Muscle of back (tissue), 13 donors: Measurements from ENCODE around the gene PF4V1. TPM values are rescaled to one million over a fixed set of nuclear protein-coding genes. Genes with fewer than 3 reads are reported as not detected.

Experiments used
- DNase-seq, 3 donors: peaks; one replicate each; pipeline versions ENCODE4 v3.0.0 to v3.0.0-alpha.2; 2013
- long read RNA-seq, 9 donors: transcript quantifications; one replicate each; lab custom pipeline, GENCODE V29; 2026
- polyA plus RNA-seq, 10 donors: library from polyadenylated mRNA; unstranded; fragments of 120-200 nt; gene quantifications; one replicate each; pipeline ENCODE4 v1.2.1, GENCODE V29; 2013; ENCODE audit not compliant: insufficient read length in 10 of 10

Gene PF4V1, protein sequence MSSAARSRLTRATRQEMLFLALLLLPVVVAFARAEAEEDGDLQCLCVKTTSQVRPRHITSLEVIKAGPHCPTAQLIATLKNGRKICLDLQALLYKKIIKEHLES
- polyA plus RNA-seq = not detected
- long read RNA-seq, donor 1 = 0 reads
- long read RNA-seq, donor 2, partial matches to known transcripts = 0 of 1 reads
- long read RNA-seq, donor 2, other reads (novel, unspliced or antisense) = 0 of 1 reads
- long read RNA-seq, donor 3 = 0 reads
- long read RNA-seq, donor 4 = 0 reads
- long read RNA-seq, donor 5 = 0 reads
- long read RNA-seq, donor 6 = 0 reads
- long read RNA-seq, donor 7 = 0 reads
- long read RNA-seq, donor 8 = 0 reads
- long read RNA-seq, donor 9 = 0 reads

DNA sequence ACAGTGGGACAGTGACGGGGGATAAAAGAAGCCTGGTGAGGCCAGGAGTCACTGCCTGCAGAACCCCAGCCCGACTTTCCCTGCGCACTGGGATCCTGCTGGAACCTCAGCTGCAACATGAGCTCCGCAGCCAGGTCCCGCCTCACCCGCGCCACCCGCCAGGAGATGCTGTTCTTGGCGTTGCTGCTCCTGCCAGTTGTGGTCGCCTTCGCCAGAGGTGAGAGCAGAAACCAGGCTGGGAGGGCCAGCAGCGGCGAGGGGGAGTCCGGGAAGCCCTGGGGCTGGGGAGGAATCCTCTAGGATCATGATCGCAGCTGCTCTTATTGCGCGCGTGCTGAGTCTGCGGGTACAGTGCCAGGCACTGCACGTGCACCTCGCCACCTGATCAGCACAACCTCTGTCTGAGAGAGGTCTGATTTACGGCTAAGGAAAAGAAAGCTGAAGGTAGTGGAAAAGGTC is at the start of gene PF4V1:
PF4V1 (plus strand) TSS at position 51 of the 459 bp plus-strand sequence; CDS start at position 118, 67 bp downstream.
- DNase-seq = peak in 1 of 3 donors; percentile 24

DNA sequence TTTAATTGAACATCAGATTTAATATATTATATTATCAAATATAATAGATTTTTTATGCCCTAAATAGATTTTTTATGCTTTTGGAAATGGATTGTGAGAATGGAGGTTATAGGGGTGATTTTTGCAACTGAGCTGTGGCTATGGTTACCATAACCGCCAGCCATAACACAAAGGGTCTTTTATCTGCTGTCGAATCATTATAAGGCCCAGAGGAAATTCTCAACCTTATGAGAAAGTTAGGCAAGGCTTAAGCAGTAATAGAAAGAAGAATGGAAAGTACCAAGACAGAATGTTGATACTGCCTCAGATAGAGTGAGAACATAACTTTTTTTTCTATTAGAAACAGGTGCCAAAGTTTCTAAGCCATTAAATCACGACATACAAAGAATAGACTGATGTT is 42.9 kb upstream of the PF4V1 start:
- no peak for DNase-seq

DNA sequence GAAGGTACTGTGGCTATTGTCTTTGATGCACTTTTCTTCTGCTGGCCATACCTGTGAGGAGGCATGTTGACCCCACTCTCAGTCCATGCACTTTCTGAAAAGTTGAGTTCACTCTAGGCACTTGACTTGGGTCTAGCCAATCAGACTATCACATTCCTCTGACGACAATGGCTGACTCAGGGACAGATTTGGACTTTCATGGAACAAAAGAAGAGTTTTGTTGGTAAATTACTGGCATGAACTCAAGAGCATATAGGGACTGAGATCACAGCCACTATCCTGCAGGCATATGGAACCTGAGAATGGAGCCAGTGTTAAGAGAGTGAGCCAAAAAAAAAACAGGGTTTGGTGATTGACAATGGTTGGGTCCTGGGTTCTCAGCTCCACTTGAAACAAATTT is 41.3 kb upstream of the PF4V1 start:
- DNase-seq = no peak

DNA sequence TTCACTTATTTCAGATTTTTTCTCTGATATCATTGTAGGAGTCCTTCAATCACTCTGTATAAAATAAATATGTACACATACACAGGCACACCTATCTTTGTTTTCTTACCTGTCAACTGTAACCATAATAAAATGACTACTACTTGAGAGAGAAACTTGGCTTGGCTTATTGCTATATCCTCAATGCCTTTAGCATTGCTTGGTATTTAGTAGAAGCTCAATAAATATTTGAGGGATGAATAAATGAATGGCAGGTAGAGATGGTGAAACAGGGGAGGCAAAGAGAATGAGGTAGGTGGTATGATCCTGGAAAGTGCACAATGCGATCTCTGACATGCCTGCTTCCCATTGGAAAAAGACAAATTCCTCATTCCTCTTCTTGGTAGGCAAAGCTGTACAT is 38.4 kb upstream of the PF4V1 start:
- no peak for DNase-seq

- DNase-seq = no peak
These were observed 38.0 kb upstream of the PF4V1 start for GRCh38 chr4:73815145-73815544.

- peak; percentile 36 to 79 (median 49) for DNase-seq
These were observed 36.3 kb upstream of the PF4V1 start for GRCh38 chr4:73816814-73817213.

- DNase-seq = no peak
These were observed 35.8 kb upstream of the PF4V1 start for GRCh38 chr4:73817341-73817740.

DNA sequence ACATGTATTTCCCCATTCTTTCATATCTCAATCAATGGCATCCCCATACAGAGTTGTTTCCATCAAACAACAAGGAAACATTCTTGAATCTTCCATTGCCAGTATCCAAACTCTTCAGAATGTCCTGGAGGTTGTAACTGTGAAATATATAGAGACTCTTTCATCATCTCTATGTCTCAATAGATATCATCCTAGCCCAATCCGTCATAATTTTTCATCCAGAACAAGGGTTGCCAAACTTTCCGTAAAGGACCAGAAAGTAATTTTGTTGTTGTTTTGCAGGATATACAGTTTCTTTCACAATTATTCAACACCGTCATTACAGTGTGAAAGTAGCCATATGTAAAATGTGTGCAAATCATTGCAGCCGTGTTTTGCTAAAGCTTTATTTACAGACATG is 31.8 kb upstream of the PF4V1 start:
- DNase-seq = no peak

DNA sequence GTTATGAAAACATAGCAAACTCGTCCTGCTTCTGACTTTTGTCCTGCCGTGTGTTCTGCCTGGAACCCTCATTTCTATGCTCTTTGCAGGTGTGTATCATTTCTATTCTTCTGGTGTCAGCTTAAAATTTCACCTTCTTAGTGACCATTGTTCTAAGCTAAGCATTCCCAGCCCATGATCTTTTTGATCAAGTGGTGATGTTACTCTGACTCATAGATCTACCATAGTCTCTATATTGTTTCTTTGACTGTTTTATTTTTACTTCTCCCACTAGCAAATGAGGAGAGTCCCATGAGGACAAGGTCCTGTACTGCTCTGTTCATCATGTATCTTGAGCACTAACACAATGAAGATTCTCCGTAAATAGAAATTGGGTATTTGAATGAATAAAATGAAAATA is 30.7 kb upstream of the PF4V1 start:
- DNase-seq = no peak

GRCh38 chr4:73822812-73823504 is 30.1 kb upstream of the PF4V1 start:
- DNase-seq = no peak

- DNase-seq = no peak
These were observed 29.3 kb upstream of the PF4V1 start for GRCh38 chr4:73823760-73824159.

GRCh38 chr4:73828956-73829355 is 24.1 kb upstream of the PF4V1 start:
- peak in 1 of 3 donors; percentile 22 for DNase-seq

GRCh38 chr4:73831569-73831968 is 21.5 kb upstream of the PF4V1 start:
- peak in 1 of 3 donors; percentile 23 for DNase-seq

GRCh38 chr4:73832651-73833237 is 20.4 kb upstream of the PF4V1 start:
- peak in 1 of 3 donors; percentile 61 for DNase-seq

DNA sequence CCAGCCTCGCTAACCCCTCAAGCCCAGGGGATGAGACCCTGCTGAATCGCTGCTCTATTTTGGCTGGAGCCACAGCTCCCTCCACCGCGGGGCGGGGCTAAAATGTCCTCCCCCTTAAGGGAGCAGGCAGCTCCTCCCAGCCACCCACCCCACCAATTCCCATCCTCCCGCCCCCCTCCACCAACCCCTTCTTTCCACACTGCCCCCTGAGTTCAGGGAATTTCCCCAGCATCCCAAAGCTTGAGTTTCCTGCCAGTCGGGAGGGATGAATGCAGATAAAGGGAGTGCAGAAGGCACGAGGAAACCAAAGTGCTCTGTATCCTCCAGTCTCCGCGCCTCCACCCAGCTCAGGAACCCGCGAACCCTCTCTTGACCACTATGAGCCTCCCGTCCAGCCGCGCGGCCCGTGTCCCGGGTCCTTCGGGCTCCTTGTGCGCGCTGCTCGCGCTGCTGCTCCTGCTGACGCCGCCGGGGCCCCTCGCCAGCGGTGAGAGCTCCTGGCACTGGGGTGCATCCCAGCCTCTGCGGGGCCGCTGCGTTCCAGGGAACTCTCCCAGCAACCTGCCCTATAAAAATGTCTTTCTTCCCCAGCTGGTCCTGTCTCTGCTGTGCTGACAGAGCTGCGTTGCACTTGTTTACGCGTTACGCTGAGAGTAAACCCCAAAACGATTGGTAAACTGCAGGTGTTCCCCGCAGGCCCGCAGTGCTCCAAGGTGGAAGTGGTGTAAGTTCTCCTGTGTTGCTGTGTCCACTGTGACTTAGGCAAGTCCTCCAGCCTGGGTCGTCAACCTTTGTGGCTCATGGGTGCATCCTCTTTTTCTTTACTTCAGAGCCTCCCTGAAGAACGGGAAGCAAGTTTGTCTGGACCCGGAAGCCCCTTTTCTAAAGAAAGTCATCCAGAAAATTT is 16.5 kb upstream of the PF4V1 start, which contains the start of gene CXCL6:
CXCL6 (plus strand) TSS at position 306 of the 907 bp plus-strand sequence; CDS start at position 379, 73 bp downstream.
- DNase-seq = peak in 1 of 3 donors; percentile 28

DNA sequence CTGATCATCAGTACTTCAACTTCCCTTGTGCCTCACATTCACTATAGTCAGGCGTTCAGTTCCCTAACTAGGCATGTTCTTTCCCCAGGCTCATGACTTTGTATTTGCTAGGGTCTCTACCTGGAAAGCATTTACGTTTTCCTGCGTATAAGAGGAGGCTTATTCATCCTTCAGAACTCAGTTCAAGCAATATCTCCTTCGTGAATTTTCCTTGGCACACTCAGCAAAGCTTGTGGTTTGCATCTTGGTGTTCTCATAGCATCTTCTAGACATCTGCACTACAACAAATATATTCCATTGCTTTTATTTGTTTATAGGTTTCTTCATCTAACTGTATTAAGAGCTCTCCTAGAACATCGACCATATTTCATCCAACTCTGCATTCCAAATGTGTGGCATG is 14.0 kb upstream of the PF4V1 start:
- no peak for DNase-seq

- no peak for DNase-seq
These were observed 13.4 kb upstream of the PF4V1 start for GRCh38 chr4:73839715-73840114.

GRCh38 chr4:73841243-73841925 is 11.7 kb upstream of the PF4V1 start:
- no peak for DNase-seq

- no peak for DNase-seq
These were observed 10.4 kb upstream of the PF4V1 start for GRCh38 chr4:73842696-73843095.

DNA sequence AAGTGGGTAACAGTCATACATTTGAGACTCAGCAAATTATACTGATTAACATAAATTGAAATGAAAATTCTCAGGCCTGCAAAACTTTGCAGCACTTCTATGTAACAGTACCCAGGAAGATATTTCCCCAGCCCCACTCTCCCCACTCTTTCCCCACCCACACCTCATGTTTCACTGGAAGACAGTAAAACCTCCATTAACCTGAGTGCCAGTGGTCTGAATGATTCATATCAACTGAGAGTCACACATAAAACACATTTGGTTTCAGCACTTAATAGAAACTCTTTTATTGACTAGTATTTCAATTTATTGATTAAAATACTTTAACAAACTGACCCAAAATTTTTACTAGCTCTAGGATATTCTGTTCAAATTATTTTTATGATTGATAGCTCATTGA is 9.7 kb upstream of the PF4V1 start:
- DNase-seq = no peak

- DNase-seq = no peak
These were observed 8.8 kb upstream of the PF4V1 start for GRCh38 chr4:73844345-73844744.
